GM19467 (cell line): Measurements from ENCODE around the gene OSBPL8.
A peak's percentile ranks its signal among the peaks of the same experiment; 100 is the strongest.
"Not testable (repeated sequence)": the region's sequence is repeated elsewhere in the genome, so short reads cannot be mapped to it uniquely, and the experiment has no call there.

ENCODE experiments used
- ATAC-seq: cut with Tn5 transposase; IDR thresholded peaks from one replicate; pipeline ENCODE4 v1.9.1; 2021; ENCODE audit warnings: mild to moderate bottlenecking, moderate library complexity; ENCODE audit not compliant: unreplicated experiment

The OSBPL8 gene

GRCh38 chr12:76428117-76428516 lies 131.5 kb downstream of the OSBPL8 start:
- no peak for ATAC-seq

DNA sequence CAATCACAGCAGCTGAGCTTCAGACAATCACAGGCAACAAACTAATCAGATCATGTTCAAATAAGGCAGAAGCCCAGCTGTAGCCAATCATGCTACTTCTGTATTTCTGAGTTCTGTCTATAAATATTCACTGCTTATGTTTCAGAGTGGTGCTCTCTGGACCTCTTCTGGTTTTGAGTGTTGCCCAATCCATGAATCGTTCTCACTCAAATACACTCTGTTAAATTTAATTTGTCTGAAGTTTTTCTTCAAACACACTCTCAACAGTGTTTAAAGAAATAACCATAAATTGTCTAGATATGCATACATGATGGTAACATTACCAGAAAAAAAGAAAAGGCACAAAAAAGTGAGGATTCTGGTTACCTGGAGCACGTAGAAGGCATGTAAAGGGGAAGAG lies 133.4 kb downstream of the OSBPL8 start:
- no peak for ATAC-seq

DNA sequence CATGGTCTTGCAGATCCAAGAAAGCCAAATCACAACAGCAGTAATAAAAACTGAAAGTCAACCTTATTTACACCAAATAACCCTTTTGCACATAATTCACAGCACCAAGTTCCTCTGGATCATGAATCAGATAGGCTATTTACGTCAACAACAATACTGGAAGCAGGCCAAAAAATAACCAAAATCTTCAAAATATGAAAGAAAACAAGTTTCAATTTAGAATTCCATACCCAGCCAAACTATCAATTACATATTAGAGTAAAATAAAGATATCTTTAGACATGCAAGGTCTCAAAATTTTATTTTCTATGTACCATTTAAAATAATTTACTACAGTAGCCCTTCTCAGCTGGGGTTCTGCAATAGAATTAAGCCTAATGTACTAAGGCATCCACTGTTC lies 134.6 kb downstream of the OSBPL8 start:
- no peak for ATAC-seq

- ATAC-seq, result no peak
Measured at GRCh38 chr12:76422543-76423438, 136.8 kb downstream of the OSBPL8 start.

DNA sequence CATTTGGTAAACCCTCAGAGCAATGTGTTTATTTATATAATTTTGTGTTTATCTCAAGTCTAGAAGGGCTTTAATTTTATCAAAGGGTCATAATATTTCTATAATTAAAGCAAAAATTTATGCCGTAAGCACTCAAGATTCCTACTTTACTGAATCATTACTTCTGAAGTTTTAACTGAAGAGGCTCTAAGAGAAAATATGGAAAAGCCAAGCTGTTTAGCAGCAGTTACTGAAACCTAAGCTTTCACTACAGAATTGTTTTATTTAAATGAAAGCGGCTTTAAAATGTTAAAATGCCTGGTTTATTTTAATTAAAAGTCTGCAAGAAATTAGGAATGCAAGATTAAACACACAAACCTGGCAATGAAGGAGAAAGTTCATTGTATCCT lies 137.4 kb downstream of the OSBPL8 start:
- ATAC-seq, result no peak

DNA sequence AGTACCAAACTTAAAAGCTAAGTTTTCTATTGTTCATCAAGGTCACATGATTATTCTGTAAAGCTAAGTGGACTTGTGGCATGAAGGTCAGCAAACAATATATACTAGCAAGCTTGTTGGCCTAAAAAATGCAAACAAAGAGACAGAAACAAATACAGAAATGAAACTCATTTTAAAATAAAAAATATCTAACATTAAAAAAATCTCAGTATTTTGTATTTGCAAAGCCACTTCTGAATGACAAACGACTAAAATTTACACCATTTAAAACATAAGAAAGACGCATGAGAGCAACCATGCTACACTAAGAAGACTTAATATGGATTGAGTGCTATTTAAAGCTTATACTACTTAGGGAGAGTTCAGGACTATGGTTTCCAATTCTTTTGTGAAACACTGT lies 138.5 kb downstream of the OSBPL8 start:
- no peak for ATAC-seq

GRCh38 chr12:76420222-76420621 lies 139.3 kb downstream of the OSBPL8 start:
- ATAC-seq, result no peak

GRCh38 chr12:76417116-76417515 lies 142.5 kb downstream of the OSBPL8 start:
- peak; percentile 65 for ATAC-seq

DNA sequence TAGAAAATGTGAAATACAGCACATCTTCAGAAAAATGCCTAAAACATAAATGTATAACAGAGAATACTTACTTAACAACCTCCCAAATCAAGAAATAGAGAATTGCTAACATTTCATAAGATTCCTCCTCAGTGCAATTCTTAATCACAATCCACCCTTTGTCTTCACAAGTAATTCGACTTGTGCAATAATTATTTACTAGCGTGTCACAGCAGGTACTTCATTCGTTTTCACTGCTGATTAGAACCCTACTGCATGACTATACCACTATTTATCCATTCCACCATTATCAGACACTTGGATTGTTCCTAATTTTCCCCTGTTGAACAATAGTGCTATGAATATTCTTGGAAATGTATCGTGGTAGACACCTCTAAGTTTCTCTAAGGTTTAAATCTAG lies 146.4 kb downstream of the OSBPL8 start:
- ATAC-seq, result no peak

DNA sequence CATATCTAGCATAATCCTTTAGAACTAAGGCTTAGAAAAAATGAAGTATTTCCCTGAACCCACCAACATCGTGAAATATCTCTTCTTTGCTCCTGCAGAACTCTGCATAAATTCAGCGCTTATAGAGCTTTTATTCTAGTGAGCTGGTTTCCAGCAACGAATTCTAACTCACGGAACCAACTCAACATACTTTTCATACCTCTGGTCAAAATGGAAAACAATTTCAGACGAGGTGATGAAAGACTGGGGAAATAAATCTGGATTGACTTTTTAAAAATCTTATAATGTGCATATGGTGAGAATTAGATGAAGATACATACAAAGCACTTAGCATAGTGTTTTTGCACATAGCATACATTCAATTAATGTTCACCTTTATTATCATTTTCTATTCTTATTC lies 148.8 kb downstream of the OSBPL8 start:
- ATAC-seq, result no peak

GRCh38 chr12:76410371-76410770 lies 149.2 kb downstream of the OSBPL8 start:
- no peak for ATAC-seq

DNA sequence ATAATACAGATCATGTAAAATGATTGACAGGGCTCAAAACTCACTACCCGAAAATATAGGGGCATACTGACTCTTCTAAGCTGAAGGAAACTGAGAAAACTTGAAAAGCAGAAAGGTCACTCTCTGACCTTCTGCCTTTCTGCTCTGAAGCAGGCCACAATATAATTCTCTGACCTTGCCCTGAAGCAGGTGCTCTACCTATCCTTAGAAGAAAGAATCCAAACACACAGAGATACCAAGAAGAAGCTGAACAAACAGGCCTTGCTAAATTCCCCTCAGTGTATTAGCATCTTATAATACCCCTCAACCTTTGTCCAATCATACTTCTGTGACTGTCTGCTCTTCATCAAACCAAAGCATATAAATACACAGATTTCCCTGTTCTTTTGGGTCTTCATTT lies 150.5 kb downstream of the OSBPL8 start:
- no peak for ATAC-seq

DNA sequence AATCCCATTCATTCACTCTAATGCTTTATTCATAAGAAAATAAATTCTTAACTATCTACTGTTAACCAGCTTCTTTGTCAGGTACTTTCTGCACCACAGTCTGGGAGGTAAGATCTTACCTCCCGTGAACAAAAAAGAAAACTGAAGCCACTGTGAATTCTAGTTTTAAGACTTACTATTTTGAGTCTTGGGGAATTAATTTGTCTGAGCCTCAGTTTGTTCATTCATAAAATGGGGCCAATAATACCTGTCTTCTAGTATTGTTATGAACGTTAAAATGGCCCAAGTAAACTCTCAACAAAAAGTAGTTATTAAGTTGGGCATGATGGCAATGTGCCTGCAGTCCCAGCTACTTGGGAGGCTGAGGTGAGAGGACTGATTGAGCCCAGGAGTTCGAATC lies 151.9 kb downstream of the OSBPL8 start:
- ATAC-seq, result no peak

- no peak for ATAC-seq
Measured at GRCh38 chr12:76402259-76402658, 157.3 kb downstream of the OSBPL8 start.

DNA sequence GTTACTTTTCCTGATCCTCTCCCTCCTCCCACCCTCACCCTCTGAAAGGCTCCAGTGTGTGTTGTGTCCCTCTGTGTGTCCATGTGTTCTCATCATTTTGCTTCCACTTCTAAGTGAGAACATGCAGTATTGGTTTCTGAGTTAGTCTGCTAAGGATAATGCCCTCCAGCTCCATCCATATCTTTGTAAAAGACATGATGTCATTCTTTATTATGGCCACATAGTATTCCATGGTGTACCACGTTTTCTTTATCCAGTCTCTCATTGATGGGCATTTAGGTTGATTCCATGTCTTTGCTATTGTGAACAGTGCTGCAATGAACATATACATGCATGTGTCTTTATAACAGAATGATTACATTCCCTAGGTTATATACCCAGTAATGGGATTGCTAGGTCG lies 159.4 kb downstream of the OSBPL8 start:
- no peak for ATAC-seq

- ATAC-seq, result no peak
Measured at GRCh38 chr12:76399040-76399439, 160.5 kb downstream of the OSBPL8 start.

GRCh38 chr12:76398106-76398505 lies 161.5 kb downstream of the OSBPL8 start:
- no peak for ATAC-seq

DNA sequence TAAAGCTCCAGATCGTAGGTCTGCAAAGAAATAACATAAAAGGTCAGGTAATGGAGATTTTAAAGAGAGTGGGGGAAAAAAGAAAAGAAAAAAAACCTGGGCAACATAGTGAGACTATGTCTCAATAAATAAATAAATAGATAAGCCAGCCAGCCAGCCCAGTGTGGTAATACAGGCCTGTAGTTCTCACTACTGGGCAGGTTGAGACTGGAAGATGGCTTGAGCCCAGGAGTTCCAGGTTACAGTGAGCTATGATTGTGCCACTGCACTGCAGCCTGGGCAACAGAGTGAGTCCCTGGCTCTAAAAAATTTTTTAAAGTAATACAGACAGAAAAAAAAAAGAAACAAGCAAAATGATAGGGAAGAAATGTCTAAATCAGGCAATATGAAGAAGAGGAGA lies 168.1 kb downstream of the OSBPL8 start:
- no peak for ATAC-seq

GRCh38 chr12:76387614-76388013 lies 172.0 kb downstream of the OSBPL8 start:
- ATAC-seq, result no peak

- ATAC-seq, result no peak
Measured at GRCh38 chr12:76384560-76384959, 175.0 kb downstream of the OSBPL8 start.

DNA sequence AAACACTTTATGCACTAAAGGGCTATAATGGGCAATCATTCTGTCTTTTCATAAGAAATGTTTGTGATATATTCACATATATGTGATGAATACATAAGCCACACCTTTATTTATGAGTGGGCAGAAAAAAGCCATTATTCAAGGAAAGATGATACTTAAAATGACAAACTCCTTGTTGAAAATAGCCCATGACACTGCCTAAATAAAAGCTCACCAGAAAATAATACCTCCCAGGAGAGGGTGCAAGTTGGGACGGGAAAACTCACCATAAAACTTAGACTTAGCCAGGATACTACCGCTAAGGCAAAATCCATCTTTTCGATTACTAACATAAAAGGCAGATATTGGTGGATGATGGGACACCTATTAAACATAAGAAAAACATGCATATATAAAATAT lies 175.6 kb downstream of the OSBPL8 start:
- no peak for ATAC-seq

GRCh38 chr12:76379261-76379660 lies 180.3 kb downstream of the OSBPL8 start:
- ATAC-seq, result no peak

DNA sequence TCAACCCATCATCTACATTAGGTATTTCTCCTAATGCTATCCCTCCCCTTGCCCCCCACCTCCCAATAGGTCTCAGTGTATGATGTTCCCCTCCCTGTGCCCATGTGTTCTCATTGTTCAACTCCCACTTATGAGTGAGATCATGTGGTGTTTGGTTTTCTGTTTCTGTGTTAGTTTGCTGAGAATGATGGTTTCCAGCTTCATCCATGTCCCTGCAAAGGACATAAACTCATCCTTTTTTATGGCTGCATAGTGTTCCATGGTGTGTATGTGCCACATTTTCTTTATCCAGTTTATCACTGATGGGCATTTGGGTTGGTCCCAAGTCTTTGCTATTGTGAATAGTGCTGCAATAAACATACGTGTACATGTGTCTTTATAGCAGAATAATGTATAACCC lies 182.7 kb downstream of the OSBPL8 start:
- ATAC-seq, result not testable (repeated sequence)
